Calu3 (cell line): ENCODE results near the gene ADIPOR2. TPM values are rescaled to one million over a fixed set of nuclear protein-coding genes. Genes with fewer than 3 reads are reported as not detected.

Source experiments
- BruUV-seq: library from RNA; stranded (reverse); fragments of 400-500 nt; replicated peaks from 2 replicates; lab custom pipeline; 2021; lab: Mats Ljungman, UMichigan
- CTCF ChIA-PET: fragments of 300-600 bp; sonication (Branson Sonifier 250); formaldehyde crosslinking; loops from one replicate; lab custom pipeline; 2022; ENCODE audit warnings: antibody characterized with exemption; lab: Charles Lee
- DNase-seq: peaks from one replicate; pipeline ENCODE4 v3.0.0; 2022
- H3K27ac Mint-ChIP-seq: one replicate; pipeline ENCODE4 v1.8.0; 2022; ENCODE audit warnings: mixed read lengths; ENCODE audit not compliant: unreplicated experiment
- H3K27me3 Mint-ChIP-seq: one replicate; pipeline ENCODE4 v1.8.0; 2022; ENCODE audit warnings: mixed read lengths; ENCODE audit not compliant: unreplicated experiment
- H3K36me3 Mint-ChIP-seq: one replicate; pipeline ENCODE4 v1.8.0; 2022; ENCODE audit warnings: mild to moderate bottlenecking, moderate library complexity, mixed read lengths; ENCODE audit not compliant: insufficient read depth, unreplicated experiment
- H3K4me1 Mint-ChIP-seq: one replicate; pipeline ENCODE4 v1.8.0; 2022; ENCODE audit warnings: mild to moderate bottlenecking, low read depth, mixed read lengths; ENCODE audit not compliant: unreplicated experiment
- H3K4me3 Mint-ChIP-seq: one replicate; pipeline ENCODE4 v1.8.0; 2022; ENCODE audit warnings: mild to moderate bottlenecking, low read depth, moderate library complexity, mixed read lengths; ENCODE audit not compliant: unreplicated experiment
- H3K9me3 Mint-ChIP-seq: one replicate; pipeline ENCODE4 v1.8.0; 2022; ENCODE audit warnings: low read depth, mixed read lengths; ENCODE audit not compliant: unreplicated experiment
- CTCF ChIP-seq: fragments of 200-600 bp; IDR thresholded peaks from one replicate; pipeline ENCODE4 v1.8.0; 2022; ENCODE audit warnings: antibody characterized with exemption; ENCODE audit not compliant: unreplicated experiment
- intact Hi-C: fragments of 100-400 bp; cut with micrococcal nuclease; formaldehyde crosslinking; loops from one replicate; pipeline ENCODE4 v1.10.0; 2022; ENCODE audit not compliant: unreplicated experiment
- total RNA-seq: library from RNA; stranded (reverse); gene quantifications from 2 replicates; pipeline ENCODE4 v1.2.3, GENCODE V29; 2022

ADIPOR2 gene
- total RNA-seq, 1 experiment from 2014 or later = 90.3 TPM

GRCh38 chr12:1781772-1782171, 90.9 kb downstream of the ADIPOR2 start:
- H3K27ac Mint-ChIP-seq = no peak overlapping the region
- H3K27me3 Mint-ChIP-seq = no peaks in the 10 kb centered on the region
- TF ChIP-seq CTCF = no peak
- intact Hi-C loops = no loop called here
- peaks cover 6% of the 10 kb centered on the region for H3K4me1 Mint-ChIP-seq
- H3K4me3 Mint-ChIP-seq = no peak overlapping the region
- CTCF ChIA-PET = no interaction called here
- no peaks in the 10 kb centered on the region for H3K9me3 Mint-ChIP-seq
- no peak for DNase-seq
- BruUV-seq = no TSS peak
- peaks cover 13% of the 10 kb centered on the region for H3K36me3 Mint-ChIP-seq

GRCh38 chr12:1782215-1782614, 91.3 kb downstream of the ADIPOR2 start:
- BruUV-seq = no TSS peak
- intact Hi-C loops = no loop called here
- H3K27me3 Mint-ChIP-seq = no peaks in the 10 kb centered on the region
- CTCF ChIA-PET = no interaction called here
- H3K4me3 Mint-ChIP-seq = no peak overlapping the region
- H3K9me3 Mint-ChIP-seq = no peaks in the 10 kb centered on the region
- TF ChIP-seq CTCF = no peak
- no peak for DNase-seq
- H3K27ac Mint-ChIP-seq = no peak overlapping the region
- peaks cover 6% of the 10 kb centered on the region for H3K4me1 Mint-ChIP-seq
- peaks cover 13% of the 10 kb centered on the region for H3K36me3 Mint-ChIP-seq

GRCh38 chr12:1787714-1788113, 96.8 kb downstream of the ADIPOR2 start:
- intact Hi-C loops = no loop called here
- peaks cover 13% of the 10 kb centered on the region for H3K36me3 Mint-ChIP-seq
- no peak overlapping the region for H3K4me3 Mint-ChIP-seq
- DNase-seq = no peak
- TF ChIP-seq CTCF = no peak
- BruUV-seq = no TSS peak
- CTCF ChIA-PET = no interaction called here
- H3K27me3 Mint-ChIP-seq = no peaks in the 10 kb centered on the region
- H3K9me3 Mint-ChIP-seq = no peaks in the 10 kb centered on the region
- H3K27ac Mint-ChIP-seq = no peak overlapping the region
- no peaks in the 10 kb centered on the region for H3K4me1 Mint-ChIP-seq

- intact Hi-C loops = no loop called here
- H3K4me1 Mint-ChIP-seq = no peaks in the 10 kb centered on the region
- BruUV-seq = no TSS peak
- H3K27ac Mint-ChIP-seq = no peak overlapping the region
- DNase-seq = no peak
- no peak for TF ChIP-seq CTCF
- H3K36me3 Mint-ChIP-seq = peaks cover 14% of the 10 kb centered on the region
- no peaks in the 10 kb centered on the region for H3K9me3 Mint-ChIP-seq
- no peaks in the 10 kb centered on the region for H3K27me3 Mint-ChIP-seq
- H3K4me3 Mint-ChIP-seq = no peak overlapping the region
- CTCF ChIA-PET = interaction anchor here (0.9 to 2.8 kb wide), 7 partner anchors 100 to 155 kb away, joined by 3 to 62 read pairs (median 7); partner anchors contain the start of gene ADIPOR2
These were observed 99.6 kb downstream of the ADIPOR2 start for GRCh38 chr12:1790444-1790843.
